ENCODE data around the gene TFDP2. TPM values are rescaled to one million over a fixed set of nuclear protein-coding genes. Genes with fewer than 3 reads are reported as not detected.

The TFDP2 gene, protein sequence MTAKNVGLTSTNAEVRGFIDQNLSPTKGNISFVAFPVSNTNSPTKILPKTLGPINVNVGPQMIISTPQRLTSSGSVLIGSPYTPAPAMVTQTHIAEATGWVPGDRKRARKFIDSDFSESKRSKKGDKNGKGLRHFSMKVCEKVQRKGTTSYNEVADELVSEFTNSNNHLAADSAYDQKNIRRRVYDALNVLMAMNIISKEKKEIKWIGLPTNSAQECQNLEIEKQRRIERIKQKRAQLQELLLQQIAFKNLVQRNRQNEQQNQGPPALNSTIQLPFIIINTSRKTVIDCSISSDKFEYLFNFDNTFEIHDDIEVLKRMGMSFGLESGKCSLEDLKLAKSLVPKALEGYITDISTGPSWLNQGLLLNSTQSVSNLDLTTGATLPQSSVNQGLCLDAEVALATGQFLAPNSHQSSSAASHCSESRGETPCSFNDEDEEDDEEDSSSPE
- 99.0 TPM in 2 replicates for total RNA-seq

DNA sequence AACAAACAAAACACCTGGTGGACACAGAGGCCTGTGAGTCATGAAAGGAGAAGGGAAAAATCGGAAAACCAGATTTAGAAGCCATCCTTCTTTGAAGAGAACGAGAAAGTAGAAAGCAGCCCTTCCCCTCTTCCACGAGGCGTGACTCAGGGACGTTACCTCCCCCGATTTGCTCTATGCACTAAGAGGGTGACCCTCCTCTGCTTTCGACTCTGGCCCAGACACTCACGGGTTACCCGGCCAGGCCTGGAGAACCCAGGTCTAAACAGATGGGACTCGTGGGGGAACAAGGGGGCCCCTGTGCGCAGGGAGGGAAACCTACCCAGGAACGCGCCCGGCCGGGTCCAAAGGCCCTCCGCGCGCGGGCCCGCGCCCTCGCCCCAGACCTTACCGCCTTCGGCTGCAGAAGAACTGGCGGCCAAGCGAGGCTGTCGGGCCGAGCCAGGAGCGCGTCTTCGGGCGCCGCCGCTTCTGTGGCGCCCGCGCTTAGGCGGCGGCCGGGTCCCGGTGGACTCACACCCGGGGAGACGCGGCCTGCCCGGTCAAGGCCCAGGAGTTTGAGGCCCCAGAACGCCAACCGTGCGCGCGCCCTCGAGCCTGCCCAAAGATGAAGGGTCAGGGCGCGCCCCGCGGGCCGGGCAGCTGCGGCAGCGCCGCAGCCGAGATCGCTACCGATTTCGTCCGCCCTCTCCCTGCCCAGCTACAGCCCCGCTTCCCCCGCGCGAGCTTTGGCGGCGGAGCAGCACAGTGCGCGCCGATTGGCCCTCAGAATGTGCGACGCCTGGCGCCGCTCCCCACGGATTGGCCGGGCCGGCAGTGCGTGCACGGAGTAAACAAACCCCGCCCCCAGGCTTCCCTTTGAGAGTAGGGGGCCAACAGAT lies at the start of gene TFDP2:
TFDP2 (minus strand) TSS at position 753 of the 881 bp plus-strand sequence. CDS start 47,795 bp downstream, outside the sequence.

Small RNAs within 50 kb of the gene (small RNA-seq; reads per million reads assigned to genes)
- gene RNU6-425P = not detected
- not detected for gene RNU6-509P

Other genes with a start within 250 kb of the TFDP2 start
- 26.8 and 42.3 TPM in 2 replicates for gene GK5, start 76.0 kb upstream of the TFDP2 start, total RNA-seq

Measured in articular chondrocyte of knee joint (primary cell).